Skin of body (tissue), 2 donors: ENCODE data around the gene FAF1. TPM values are rescaled to one million over a fixed set of nuclear protein-coding genes. Genes with fewer than 3 reads are reported as not detected.

ENCODE experiments used
- DNase-seq: peaks from one replicate; lab custom pipeline; 2025; lab: John Stamatoyannopoulos, UW
- total RNA-seq: library from RNA; depleted of rRNA; stranded (reverse); fragments of >200 nt; gene quantifications from one replicate; pipeline ENCODE4 v1.2.3, GENCODE V29; 2014

FAF1 gene
- total RNA-seq, 1 donor from 2014 or later: 44.6 TPM

DNA sequence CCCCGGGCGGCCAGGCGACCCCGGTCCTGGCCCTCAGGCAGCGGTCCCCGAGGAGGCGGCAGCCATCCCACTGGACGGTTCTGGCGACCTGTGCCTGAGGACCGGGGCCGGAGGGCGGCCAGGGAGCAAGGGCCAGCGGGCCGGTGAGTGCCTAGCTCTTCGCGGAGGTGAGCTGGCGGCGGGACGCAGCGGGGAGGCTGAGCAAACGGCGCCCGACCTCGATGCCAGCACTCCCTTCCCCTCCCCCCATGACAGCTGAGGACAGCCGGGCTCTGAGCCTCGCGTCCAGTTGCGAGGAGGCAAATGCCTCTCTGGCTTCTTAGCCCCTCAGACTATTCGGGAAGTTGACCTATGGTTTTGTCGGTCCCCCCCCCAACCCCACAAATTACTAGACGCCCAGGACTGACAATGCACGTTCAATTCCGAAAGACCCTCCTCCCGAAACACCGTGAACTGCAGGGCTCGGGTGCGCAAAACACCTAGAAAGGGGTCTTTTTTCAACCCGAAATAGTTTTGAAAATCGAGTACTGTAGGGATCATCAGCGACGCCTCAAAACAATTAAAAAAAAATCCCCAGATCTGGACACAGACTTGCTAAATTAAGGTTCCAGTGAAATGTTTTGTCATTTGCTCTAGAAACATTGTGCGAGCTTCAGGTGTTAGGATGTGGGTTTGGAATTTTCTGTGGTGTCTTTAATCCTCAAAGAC, 18.2 kb upstream of the FAF1 start:
- no peak for DNase-seq

- DNase-seq: no peak
Observed at GRCh38 chr1:50977575-50978143, 17.6 kb upstream of the FAF1 start.

- no peak for DNase-seq
Observed at GRCh38 chr1:50976890-50977574, 17.0 kb upstream of the FAF1 start.

DNA sequence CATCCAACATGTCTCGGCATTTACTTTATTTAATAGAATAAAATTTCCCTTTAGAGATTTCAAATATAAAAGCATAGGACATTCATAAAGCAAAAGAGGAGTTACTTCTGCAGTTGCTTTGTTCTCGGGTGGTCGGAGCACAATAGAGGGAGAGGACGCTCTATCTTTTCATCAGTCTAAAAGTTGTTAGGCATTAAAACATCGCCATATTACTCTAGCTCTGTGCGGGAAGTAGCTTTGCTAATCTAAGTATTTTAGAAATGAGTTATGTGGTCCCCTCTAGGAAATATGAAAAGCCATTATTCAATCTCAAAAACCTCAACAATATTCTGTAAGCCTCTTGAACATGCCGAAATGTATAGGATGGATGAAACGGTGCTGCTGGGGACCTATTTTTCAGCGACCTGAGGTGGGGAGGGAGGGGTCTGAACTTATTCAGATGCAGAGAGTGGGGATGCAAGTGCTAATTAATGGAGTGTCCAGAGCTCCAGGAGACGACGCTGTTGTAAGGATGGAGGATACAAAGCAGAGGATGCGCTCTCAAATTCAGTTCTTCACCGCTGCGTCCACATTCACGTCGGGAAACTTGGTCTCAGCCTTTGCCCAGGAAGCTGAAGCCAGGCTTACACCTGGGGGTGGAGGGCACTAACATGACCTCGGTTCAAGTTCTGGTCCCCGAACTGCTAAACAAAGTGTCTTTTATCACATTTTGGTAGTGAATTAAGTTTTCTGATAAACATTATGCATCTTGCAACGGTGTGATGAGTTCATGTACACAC, 16.2 kb upstream of the FAF1 start:
- DNase-seq: no peak

DNA sequence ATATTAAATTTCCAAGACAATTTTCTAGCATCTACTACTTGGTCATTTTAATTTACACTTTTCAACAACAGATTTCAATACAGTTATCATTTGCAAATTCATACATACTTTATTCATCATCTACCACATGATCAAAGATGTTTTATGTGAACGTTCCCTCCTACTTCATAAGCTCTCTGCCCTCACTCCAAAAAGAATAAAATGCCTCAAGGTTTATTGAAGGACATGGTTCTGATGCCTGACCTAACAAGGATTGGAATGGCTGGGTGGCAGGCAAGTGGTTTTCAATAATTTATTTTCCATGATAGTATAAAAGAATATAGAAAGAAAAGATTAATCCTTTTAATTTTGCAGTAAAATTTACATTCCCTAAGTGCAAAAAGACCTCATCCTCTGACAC, 15.4 kb upstream of the FAF1 start:
- DNase-seq: no peak

DNA sequence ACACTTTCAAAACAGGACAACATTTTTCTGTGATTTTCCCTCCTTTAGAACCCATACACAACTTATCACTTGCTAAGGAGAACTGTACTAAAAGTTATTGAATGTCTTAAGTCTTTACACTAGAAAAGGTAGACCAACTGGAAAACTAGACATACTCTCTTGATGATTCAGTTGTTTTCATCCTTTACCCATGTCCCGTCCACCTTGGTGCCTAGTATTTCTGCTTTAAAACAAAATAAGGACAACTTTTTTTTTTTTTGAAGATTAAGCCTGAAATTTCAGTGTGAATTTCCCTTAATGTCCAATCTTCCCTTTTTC, 14.5 kb upstream of the FAF1 start:
- no peak for DNase-seq

DNA sequence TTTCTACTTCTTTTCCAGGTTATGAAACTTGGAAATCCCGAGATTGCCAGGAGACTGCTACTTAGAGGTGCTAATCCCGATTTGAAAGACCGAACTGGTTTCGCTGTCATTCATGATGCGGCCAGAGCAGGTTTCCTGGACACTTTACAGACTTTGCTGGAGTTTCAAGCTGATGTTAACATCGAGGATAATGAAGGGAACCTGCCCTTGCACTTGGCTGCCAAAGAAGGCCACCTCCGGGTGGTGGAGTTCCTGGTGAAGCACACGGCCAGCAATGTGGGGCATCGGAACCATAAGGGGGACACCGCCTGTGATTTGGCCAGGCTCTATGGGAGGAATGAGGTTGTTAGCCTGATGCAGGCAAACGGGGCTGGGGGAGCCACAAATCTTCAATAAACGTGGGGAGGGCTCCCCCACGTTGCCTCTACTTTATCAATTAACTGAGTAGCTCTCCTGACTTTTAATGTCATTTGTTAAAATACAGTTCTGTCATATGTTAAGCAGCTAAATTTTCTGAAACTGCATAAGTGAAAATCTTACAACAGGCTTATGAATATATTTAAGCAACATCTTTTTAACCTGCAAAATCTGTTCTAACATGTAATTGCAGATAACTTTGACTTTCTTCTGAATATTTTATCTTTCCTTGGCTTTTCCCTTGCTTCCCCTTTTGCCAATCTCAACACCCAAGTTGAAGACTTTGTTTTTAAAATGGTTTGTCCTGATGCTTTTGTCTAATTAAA, 14.0 kb upstream of the FAF1 start:
- DNase-seq: no peak

DNA sequence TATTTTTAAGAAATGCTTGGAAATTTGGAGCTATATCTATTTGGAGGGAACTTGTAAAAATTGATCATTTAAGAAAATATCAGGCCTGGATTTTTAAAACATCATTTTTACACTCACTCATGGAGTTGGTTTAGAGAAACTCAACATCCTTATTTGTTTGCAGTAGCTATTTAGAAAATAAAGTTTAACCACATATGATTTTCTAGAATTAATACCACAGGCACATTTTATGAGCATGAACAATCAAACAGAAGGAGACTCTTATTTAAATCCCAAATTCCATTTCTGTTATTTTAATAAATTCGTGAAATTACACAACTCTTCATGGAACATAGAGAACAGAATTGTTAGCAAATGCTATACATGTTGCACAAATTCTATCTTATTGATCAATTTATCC, 13.2 kb upstream of the FAF1 start:
- DNase-seq: no peak

DNA sequence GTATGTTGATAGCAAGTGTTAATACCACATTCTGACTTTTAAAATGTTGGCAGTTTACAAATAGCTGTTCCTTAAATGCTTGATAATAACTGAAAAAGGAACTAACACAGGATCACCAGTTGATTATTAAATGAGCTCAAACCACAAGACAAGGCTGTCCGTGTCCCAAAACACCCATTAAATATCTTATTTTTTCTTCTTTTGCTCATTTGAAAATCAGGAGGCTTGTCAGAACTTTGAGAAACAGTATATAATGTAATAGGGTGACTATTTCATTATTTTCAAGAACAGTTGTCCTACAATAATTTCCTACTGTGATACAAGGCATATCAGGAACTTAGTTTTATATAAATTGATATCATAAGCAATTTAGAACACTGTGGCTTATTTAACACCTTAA, 12.7 kb upstream of the FAF1 start:
- DNase-seq: no peak

- DNase-seq: no peak
Observed at GRCh38 chr1:50971748-50972305, 11.8 kb upstream of the FAF1 start.

DNA sequence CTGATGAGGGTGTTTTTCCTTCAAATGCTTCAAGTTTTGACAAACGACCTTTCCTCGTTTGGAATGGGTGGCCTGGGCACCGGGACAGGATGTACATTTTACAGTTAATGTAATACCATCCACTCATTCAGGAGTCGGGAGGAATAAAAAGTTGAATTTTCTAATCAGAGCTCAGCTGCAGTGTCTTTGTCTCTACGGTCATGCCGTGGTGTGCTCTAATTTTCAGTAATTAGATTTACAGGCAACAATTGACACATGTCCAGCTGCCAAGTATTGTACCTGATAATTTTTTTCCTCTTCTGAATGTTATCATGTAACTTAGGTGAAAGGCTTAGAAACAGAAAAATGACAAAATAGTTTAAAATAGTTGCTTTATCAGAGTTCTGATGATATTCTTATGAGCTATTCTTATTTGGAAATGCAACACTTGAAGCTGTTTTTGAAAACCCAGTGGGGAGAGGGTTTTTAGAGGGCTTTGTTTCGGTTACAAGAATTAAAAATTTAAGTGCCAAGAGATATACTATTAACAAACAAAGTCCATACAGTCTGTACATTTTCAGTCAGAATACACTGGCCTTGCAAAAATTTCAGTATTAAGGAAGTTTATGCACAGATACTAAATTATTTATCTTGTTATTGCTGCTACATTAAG, 11.0 kb upstream of the FAF1 start:
- no peak for DNase-seq

DNA sequence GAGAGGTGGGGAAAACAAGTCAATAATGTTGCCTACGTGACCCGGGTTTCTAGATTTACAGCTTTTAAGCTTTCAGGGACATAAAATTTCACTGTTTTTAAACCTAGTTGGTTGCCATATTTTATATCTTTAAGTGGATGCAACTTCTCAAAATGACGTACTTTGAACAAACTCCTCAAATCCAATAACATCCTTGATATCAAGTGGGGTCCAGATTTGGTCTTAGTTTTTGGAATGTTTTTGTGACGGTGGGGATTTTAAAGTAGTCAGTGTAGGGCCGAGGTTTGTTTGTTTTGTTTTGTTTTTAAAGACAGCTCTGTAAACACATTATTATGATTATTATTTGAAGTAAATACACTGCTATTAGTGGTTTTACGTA, 10.4 kb upstream of the FAF1 start:
- no peak for DNase-seq

DNA sequence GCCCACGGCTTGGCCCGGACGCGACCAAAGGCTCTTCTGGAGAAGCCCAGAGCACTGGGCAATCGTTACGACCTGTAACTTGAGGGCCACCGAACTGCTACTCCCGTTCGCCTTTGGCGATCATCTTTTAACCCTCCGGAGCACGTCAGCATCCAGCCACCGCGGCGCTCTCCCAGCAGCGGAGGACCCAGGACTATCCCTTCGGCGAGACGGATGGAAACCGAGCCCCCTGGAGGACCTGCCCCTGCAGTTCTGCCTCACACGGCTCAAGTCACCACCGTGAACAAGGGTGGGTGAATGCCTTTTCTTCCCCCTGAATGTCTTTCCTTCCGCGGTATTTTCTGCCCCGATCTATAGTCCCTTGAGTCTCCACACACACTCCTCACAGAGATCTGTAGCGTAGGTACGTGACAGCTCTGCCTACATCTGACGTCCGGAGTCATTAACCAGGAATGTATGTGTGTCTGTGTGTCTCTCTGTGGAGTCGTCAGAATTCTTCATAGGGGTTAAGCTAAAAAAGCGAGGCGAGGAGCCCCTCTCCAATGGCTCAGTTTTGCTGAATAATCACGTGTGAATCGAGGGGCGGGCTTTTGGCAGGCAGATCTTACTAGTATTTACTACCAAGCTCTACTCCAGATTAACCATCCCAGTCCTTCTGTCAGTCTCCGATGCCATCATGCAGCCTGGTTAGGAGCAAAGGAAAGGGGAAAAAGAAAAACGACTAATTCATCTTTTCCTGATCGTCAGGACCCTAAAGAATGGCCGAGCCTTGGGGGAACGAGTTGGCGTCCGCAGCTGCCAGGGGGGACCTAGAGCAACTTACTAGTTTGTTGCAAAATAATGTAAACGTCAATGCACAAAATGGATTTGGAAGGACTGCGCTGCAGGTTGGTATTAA, 9.8 kb upstream of the FAF1 start, which contains the start of gene CDKN2C:
Gene CDKN2C, plus strand, starts transcription at position 635 of the 898 bp plus-strand sequence. Its CDS starts 124 bp downstream, at position 759.
- peak; percentile 88 for DNase-seq

- DNase-seq: no peak
Observed at GRCh38 chr1:50968821-50969610, 8.9 kb upstream of the FAF1 start.

- peak; percentile 92 for DNase-seq
Observed at GRCh38 chr1:50968158-50968820, 8.2 kb upstream of the FAF1 start.

- no peak for DNase-seq
Observed at GRCh38 chr1:50967416-50968157, 7.5 kb upstream of the FAF1 start.

DNA sequence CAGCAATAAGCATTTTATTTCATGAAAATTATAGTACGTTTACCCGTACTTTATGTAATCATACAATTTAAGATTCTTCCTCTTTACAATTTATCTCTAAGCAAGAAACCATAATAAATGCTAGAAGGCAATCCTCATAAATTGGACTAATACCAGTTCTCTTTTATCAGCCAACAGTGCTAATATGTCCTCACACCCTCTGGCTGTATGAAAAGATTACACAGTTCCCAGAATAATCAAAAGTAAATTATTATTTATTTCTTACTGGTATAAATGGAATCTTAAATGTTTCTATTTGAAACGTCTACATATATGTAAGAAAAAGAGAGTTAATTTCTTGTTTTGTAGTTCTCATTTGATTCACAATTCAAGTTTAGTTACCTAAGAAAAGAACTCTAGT, 6.9 kb upstream of the FAF1 start:
- no peak for DNase-seq
